Testis (tissue), 3 donors: ENCODE results near the gene ZC3H4. TPM values are rescaled to one million over a fixed set of nuclear protein-coding genes. Genes with fewer than 3 reads are reported as not detected.

Source experiments
- DNase-seq: peaks from one replicate; pipeline ENCODE4 v3.0.0-alpha.2; 2019
- H3K27ac ChIP-seq, 2 donors: fragments of 200-600 bp; sonication (generic); one replicate each; pipeline ENCODE4 v1.5.1; 2019
- H3K27me3 ChIP-seq: fragments of 200-600 bp; sonication (generic); one replicate; pipeline ENCODE4 v1.5.1; 2019
- H3K36me3 ChIP-seq: fragments of 200-600 bp; sonication (generic); one replicate; pipeline ENCODE4 v1.5.1; 2017; ENCODE audit warnings: low read depth; ENCODE audit errors: missing control alignments
- H3K4me1 ChIP-seq: fragments of 200-600 bp; sonication (generic); one replicate; pipeline ENCODE4 v1.5.1; 2019
- H3K4me3 ChIP-seq, 2 donors: fragments of 200-600 bp; sonication (generic); one replicate each; pipeline ENCODE4 v1.5.1; 2017 to 2019
- H3K9me3 ChIP-seq: fragments of 200-600 bp; sonication (generic); one replicate; pipeline ENCODE4 v1.5.1; 2017
- POLR2A ChIP-seq: fragments of 450-650 bp; IDR thresholded peaks from one replicate; pipeline ENCODE4 v1.6.1; 2017; ENCODE audit warnings: antibody characterized with exemption, mild to moderate bottlenecking, moderate library complexity
- WGBS, 2 donors: methylation state at CpG; one replicate each; pipeline ENCODE4 v1.1.5; 2018; 5-methylcytosine and 5-hydroxymethylcytosine counted together
- intact Hi-C: fragments of 100-400 bp; cut with DNase I; formaldehyde crosslinking; loops from one replicate; pipeline ENCODE4 v1.15.1; 2023; ENCODE audit warnings: low total_unique reads
- polyA plus RNA-seq: library from polyadenylated mRNA; stranded (reverse); fragments of 350-450 nt; fragmentation: Illumina TruSeq; extraction: RNeasy Lipid Tissue Mini Kit (QIAGEN cat#74804); gene quantifications from one replicate; pipeline ENCODE4 v1.2.3, GENCODE V29; 2014; ENCODE audit warnings: low read depth, low replicate concordance; ENCODE audit not compliant: insufficient read depth
- total RNA-seq, 2 donors: library from RNA; depleted of rRNA; stranded (reverse); fragments of >200 nt; gene quantifications; one replicate each; pipeline ENCODE4 v1.2.3, GENCODE V29; 2016
- TF ChIP-seq, protein P1 (sequence below), 3 experiments: fragments of 450-650 bp in 2 of 3; fragments of 200-600 bp in 1 of 3; sonication (generic) in 1 of 3; IDR thresholded peaks; one replicate each; pipeline ENCODE4 v1.5.1; 2016 to 2019; ENCODE audit warnings: antibody characterized with exemption in 3 of 3, mild to moderate bottlenecking in 2 of 3, moderate library complexity in 1 of 3

ZC3H4 gene
- total and polyA plus RNA-seq, 3 donors from 2014 or later, result 25.4 to 47.3 (median 45.2) TPM

DNA sequence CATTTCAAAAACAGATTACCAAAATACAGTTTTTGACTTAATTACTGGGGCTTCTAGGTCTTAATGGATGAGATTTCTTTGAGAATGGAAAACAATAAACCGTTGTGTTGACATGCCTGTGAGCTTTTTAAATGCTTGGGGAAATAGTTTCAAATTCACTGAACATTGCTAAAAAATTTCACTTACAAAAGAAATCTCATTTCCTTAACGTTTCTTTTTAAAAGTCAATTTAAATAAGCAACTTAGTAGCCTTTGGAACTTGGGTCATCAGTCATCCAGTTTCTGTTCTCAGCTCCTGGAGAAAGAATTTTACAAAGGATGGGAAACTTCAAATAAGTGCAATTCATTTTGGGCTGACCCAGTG is 4.4 kb downstream of the ZC3H4 start:
- 33% methylated on average over 2 of the region's 2 CpGs for WGBS, 2 donors
- Histone ChIP-seq H3K27ac (peak overlapping the region in 1 of 2 donors; percentile 100), H3K36me3 (no peaks in the 10 kb centered on the region), H3K9me3 (no peaks in the 10 kb centered on the region), H3K4me1 (peaks cover 22% of the 10 kb centered on the region), H3K4me3 (no peak overlapping the region), H3K27me3 (no peaks in the 10 kb centered on the region)
- no peak for DNase-seq
- TF ChIP-seq POLR2A, result no peak
- TF ChIP-seq, protein P1, sequence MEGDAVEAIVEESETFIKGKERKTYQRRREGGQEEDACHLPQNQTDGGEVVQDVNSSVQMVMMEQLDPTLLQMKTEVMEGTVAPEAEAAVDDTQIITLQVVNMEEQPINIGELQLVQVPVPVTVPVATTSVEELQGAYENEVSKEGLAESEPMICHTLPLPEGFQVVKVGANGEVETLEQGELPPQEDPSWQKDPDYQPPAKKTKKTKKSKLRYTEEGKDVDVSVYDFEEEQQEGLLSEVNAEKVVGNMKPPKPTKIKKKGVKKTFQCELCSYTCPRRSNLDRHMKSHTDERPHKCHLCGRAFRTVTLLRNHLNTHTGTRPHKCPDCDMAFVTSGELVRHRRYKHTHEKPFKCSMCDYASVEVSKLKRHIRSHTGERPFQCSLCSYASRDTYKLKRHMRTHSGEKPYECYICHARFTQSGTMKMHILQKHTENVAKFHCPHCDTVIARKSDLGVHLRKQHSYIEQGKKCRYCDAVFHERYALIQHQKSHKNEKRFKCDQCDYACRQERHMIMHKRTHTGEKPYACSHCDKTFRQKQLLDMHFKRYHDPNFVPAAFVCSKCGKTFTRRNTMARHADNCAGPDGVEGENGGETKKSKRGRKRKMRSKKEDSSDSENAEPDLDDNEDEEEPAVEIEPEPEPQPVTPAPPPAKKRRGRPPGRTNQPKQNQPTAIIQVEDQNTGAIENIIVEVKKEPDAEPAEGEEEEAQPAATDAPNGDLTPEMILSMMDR (IDR thresholded peaks at IDR 0.05), result no peak
- intact Hi-C loops, result no loop called here

DNA sequence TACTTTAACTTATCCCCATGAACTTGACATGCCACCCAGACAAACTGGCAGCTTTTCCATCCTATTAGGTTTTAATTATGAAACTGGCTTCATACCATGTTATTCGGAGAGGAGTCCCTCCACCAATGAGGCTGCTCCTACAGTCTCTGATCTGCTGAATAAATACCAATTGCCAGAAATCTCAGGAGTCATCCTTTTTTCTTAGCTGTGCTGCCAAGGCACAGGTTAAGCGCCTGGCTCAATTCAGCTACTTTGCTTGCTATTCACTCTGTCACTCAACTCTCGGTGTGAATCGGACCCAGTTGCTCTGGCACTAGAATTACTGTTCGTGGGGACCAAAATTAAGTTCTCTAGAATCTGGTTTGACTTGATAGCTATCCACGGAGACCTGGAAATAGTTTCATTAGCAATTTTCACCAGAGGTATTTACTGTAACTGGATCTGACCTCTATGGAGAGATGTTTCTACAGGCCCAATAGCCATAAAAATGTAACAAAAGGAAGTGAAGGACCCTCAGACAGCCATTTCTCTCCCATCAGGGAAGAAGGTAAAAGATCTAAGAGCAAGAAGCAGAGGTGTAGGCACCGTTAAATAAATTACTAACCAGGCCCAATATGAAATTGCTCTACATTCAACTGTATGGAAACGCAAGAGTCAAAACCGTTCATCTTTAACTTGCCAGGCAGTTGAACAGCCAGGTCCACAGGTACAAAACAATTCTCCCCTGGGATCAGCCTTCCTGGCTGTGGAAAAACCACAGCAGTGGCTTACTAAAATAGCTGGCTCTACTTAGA is 5.4 kb downstream of the ZC3H4 start:
- H3K4me3 ChIP-seq, result no peak overlapping the region
- no peak for TF ChIP-seq POLR2A
- TF ChIP-seq, protein P1 (IDR thresholded peaks at IDR 0.05), result no peak
- peak overlapping the region in 1 of 2 donors; percentile 100 for H3K27ac ChIP-seq
- no peaks in the 10 kb centered on the region for H3K36me3 ChIP-seq
- intact Hi-C loops, result no loop called here
- peaks cover 22% of the 10 kb centered on the region for H3K4me1 ChIP-seq
- H3K27me3 ChIP-seq, result no peaks in the 10 kb centered on the region
- no peak for DNase-seq
- WGBS, 2 donors, result 91 to 93% methylated on average over 9 of the region's 9 CpGs
- H3K9me3 ChIP-seq, result no peaks in the 10 kb centered on the region

DNA sequence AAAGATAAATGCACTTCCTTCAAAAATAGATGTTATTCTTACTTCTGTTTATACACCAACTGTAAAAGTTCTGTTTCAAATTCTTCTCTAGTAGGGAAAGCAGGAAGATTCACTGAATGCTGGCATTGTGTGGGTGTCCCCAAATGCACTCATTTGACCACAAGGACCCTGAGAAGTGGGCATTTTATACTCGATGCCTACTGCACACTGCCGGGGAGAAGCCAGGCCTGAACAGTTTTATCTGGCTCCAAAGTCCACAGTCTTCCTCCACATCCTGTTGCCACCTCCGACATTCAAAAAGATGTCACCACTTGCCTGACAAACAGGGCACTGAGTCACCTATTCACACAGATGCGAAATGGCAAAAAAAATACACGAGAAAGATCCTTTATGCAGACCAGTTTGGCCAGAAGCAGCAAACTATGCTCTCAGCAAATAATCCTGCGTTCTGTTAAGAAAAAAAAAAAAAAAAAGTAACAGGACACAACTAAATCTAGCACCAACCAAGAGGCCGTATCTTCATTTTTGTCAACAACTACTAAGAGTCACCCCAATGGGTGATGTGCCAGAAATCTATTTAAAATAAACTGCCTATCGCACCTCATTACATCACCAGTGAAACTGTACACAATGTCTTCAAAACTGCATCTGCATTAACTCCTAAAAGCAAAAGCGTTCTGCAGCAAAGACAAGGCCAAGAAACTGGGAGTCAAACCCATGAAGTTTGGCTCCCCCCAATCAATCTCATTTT is 6.2 kb downstream of the ZC3H4 start:
- peaks cover 28% of the 10 kb centered on the region for H3K4me1 ChIP-seq
- intact Hi-C loops, result no loop called here
- H3K27ac ChIP-seq, result peak overlapping the region in 1 of 2 donors; percentile 59
- no peaks in the 10 kb centered on the region for H3K9me3 ChIP-seq
- 59 to 64% methylated on average over 9 of the region's 9 CpGs for WGBS, 2 donors
- H3K27me3 ChIP-seq, result no peaks in the 10 kb centered on the region
- TF ChIP-seq POLR2A, result no peak
- TF ChIP-seq, protein P1 (IDR thresholded peaks at IDR 0.05), result no peak
- no peak overlapping the region for H3K4me3 ChIP-seq
- no peak for DNase-seq
- H3K36me3 ChIP-seq, result no peaks in the 10 kb centered on the region

DNA sequence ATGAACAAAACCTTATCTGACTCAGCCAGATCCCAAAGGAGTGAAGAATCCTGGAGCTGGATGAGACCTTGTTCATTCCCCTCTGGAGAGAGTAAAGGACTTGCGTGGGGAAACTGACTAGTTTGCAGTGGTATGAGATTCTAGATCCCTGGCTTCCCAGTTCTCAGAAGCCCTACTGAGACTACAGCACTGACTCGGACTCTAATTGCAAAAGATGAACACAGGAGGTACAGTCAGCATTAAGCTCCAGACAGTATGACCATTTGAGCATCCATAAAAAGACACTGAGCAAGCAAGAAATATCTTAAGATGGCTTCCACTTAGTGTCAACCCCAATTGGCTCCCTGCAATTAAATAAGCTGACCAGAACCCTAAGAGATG is 6.8 kb downstream of the ZC3H4 start:
- WGBS, 2 donors, result 42 to 52% methylated on average over 2 of the region's 2 CpGs
- H3K27me3 ChIP-seq, result no peaks in the 10 kb centered on the region
- no peaks in the 10 kb centered on the region for H3K9me3 ChIP-seq
- peaks cover 29% of the 10 kb centered on the region for H3K4me1 ChIP-seq
- no peak for TF ChIP-seq POLR2A
- TF ChIP-seq, protein P1 (IDR thresholded peaks at IDR 0.05), result no peak
- no peak for DNase-seq
- peak overlapping the region in 1 of 2 donors; percentile 59 for H3K27ac ChIP-seq
- intact Hi-C loops, result no loop called here
- no peak overlapping the region for H3K4me3 ChIP-seq
- no peaks in the 10 kb centered on the region for H3K36me3 ChIP-seq
